Suprapubic skin (tissue), 4 donors: ENCODE data around the gene SIPA1L3. TPM values are rescaled to one million over a fixed set of nuclear protein-coding genes. Genes with fewer than 3 reads are reported as not detected.

ENCODE experiments used
- DNase-seq, 2 donors: peaks; one replicate each; pipeline ENCODE4 v3.0.0-alpha.2; 2019; ENCODE audit warnings: low spot score in 2 of 2
- H3K27ac ChIP-seq: fragments of 200-600 bp; sonication (generic); one replicate; pipeline ENCODE4 v1.5.1; 2019
- H3K27me3 ChIP-seq: fragments of 200-600 bp; sonication (generic); one replicate; pipeline ENCODE4 v1.5.1; 2019
- H3K36me3 ChIP-seq: fragments of 200-600 bp; sonication (generic); one replicate; pipeline ENCODE4 v1.5.1; 2019
- H3K4me1 ChIP-seq: fragments of 200-600 bp; sonication (generic); one replicate; pipeline ENCODE4 v1.5.1; 2019
- H3K4me3 ChIP-seq: fragments of 200-600 bp; sonication (generic); one replicate; pipeline ENCODE4 v1.5.1; 2019; ENCODE audit warnings: mild to moderate bottlenecking
- H3K9me3 ChIP-seq: fragments of 200-600 bp; sonication (generic); one replicate; pipeline ENCODE4 v1.5.1; 2019
- EP300 ChIP-seq: sonication (generic); formaldehyde crosslinking; IDR thresholded peaks from one replicate; pipeline ENCODE4 v1.6.1; 2017; ENCODE audit warnings: antibody characterized with exemption
- POLR2A ChIP-seq, 2 donors: fragments of 450-650 bp; IDR thresholded peaks; one replicate each; pipeline ENCODE4 v1.6.1; 2017; ENCODE audit warnings: antibody characterized with exemption in 2 of 2, mild to moderate bottlenecking in 2 of 2, moderate library complexity in 2 of 2
- POLR2AphosphoS5 ChIP-seq, 3 donors: sonication (generic); formaldehyde crosslinking; IDR thresholded peaks; one replicate each; pipeline ENCODE4 v1.6.1; 2017; ENCODE audit warnings: antibody characterized with exemption in 3 of 3
- WGBS: methylation state at CpG from one replicate; pipeline ENCODE4 v1.1.5; 2018; 5-methylcytosine and 5-hydroxymethylcytosine counted together
- total RNA-seq, 4 donors: library from RNA; depleted of rRNA; stranded (reverse); fragments of >200 nt; gene quantifications; one replicate each; pipeline ENCODE4 v1.1.0, GENCODE V29; 2016
- TF ChIP-seq, protein P1 (sequence below), 2 donors: fragments of 200-600 bp in 1 of 2; fragments of 450-650 bp in 1 of 2; sonication (generic) in 1 of 2; IDR thresholded peaks; one replicate each; pipeline ENCODE4 v1.5.1; 2016 to 2019; ENCODE audit warnings: antibody characterized with exemption in 2 of 2, mild to moderate bottlenecking in 1 of 2, moderate library complexity in 1 of 2

Gene SIPA1L3
- total RNA-seq, 4 donors from 2014 or later, result 52.6 to 92.1 (median 81.8) TPM

DNA sequence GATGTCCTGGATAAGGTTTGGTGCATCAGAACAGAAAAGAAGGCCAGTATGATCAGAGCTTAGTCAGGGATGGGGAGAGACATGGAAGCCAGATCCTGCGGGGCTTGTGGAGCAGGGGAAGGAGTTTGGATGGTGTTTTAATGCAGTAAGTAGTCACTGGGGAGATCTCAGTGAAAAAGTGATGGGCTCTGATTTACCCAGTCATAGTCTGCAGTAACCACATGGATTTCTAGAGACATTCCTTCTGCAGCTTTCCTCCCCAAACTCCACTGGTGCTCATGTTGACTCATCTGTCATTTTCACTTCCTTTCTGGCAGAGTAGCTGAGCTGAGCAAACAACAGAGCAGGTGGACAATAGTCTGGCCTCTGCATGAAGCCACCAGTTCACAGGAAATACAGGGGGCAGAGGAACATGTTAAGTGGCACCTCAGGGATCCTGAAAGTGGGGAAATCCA lies 172.9 kb downstream of the SIPA1L3 start:
- Histone ChIP-seq H3K4me3 (no peak overlapping the region), H3K9me3 (no peaks in the 10 kb centered on the region), H3K27me3 (no peaks in the 10 kb centered on the region), H3K4me1 (no peaks in the 10 kb centered on the region), H3K36me3 (peaks cover 28% of the 10 kb centered on the region), H3K27ac (no peak overlapping the region)
- TF ChIP-seq EP300 (no peak), POLR2AphosphoS5 (IDR thresholded peaks at IDR 0.05) (no peak), POLR2A (IDR thresholded peaks at IDR 0.05) (no peak)
- TF ChIP-seq, protein P1, sequence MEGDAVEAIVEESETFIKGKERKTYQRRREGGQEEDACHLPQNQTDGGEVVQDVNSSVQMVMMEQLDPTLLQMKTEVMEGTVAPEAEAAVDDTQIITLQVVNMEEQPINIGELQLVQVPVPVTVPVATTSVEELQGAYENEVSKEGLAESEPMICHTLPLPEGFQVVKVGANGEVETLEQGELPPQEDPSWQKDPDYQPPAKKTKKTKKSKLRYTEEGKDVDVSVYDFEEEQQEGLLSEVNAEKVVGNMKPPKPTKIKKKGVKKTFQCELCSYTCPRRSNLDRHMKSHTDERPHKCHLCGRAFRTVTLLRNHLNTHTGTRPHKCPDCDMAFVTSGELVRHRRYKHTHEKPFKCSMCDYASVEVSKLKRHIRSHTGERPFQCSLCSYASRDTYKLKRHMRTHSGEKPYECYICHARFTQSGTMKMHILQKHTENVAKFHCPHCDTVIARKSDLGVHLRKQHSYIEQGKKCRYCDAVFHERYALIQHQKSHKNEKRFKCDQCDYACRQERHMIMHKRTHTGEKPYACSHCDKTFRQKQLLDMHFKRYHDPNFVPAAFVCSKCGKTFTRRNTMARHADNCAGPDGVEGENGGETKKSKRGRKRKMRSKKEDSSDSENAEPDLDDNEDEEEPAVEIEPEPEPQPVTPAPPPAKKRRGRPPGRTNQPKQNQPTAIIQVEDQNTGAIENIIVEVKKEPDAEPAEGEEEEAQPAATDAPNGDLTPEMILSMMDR (IDR thresholded peaks at IDR 0.05), result no peak
- 68% methylated on average over 1 of the region's 1 CpG for WGBS
- DNase-seq, result no peak

DNA sequence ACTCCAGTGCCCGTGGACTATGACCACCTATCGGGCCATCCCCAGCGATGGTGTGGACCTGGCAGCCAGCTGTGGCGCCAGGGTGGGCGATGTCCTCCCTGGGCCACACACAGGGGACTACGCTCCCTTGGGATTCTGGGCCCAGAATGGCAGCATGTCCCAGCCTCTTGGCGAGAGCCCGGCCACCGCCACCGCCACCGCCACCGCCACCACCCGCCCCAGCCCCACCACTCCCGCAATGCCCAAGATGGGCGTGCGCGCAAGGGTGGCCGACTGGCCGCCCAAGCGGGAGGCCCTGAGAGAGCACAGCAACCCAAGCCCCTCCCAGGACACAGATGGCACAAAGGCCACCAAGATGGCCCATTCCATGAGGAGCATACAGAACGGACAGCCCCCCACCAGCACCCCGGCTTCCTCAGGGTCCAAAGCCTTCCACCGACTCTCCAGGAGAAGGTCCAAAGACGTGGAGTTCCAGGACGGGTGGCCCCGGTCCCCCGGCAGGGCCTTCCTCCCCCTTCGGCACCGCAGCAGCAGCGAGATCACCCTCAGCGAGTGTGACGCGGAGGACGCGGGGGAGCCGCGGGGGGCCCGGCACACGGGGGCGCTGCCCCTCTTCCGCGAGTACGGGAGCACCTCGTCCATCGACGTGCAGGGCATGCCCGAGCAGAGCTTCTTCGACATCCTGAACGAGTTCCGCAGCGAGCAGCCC lies 174.7 kb downstream of the SIPA1L3 start:
- TF ChIP-seq EP300 (no peak), POLR2A (IDR thresholded peaks at IDR 0.05) (no peak), POLR2AphosphoS5 (IDR thresholded peaks at IDR 0.05) (no peak)
- TF ChIP-seq, protein P1 (IDR thresholded peaks at IDR 0.05), result no peak
- Histone ChIP-seq H3K27me3 (no peaks in the 10 kb centered on the region), H3K36me3 (peaks cover 30% of the 10 kb centered on the region), H3K4me3 (no peak overlapping the region), H3K27ac (no peak overlapping the region), H3K4me1 (no peaks in the 10 kb centered on the region), H3K9me3 (no peaks in the 10 kb centered on the region)
- WGBS, result 100% methylated on average over 3 of the region's 51 CpGs
- DNase-seq, result no peak

DNA sequence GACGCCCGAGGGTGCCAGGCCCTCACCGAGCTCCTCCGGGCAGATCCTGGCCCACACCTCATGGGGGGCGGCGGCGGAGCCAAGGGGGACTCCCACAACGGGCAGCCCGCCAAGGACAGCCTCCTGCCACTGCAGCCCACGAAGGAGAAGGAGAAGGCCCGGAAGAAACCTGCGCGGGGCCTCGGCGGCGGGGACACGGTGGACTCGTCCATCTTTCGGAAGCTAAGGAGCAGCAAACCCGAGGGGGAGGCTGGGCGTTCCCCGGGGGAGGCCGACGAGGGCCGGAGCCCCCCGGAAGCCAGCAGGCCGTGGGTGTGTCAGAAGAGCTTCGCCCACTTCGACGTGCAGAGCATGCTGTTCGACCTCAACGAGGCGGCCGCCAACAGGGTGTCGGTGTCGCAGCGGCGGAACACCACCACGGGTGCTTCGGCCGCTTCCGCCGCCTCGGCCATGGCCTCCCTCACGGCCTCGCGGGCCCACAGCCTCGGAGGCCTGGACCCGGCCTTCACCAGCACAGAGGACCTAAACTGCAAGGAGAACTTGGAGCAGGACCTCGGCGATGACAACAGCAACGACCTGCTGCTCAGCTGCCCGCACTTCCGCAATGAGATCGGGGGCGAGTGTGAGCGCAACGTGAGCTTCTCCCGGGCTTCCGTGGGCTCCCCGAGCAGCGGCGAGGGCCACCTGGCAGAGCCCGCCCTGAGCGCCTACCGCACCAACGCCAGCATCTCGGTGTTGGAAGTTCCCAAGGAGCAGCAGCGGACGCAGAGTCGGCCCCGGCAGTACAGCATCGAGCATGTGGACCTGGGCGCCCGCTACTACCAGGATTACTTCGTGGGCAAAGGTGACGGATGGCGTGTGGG lies 175.5 kb downstream of the SIPA1L3 start:
- Histone ChIP-seq H3K4me1 (no peaks in the 10 kb centered on the region), H3K4me3 (no peak overlapping the region), H3K9me3 (no peaks in the 10 kb centered on the region), H3K36me3 (peaks cover 30% of the 10 kb centered on the region), H3K27me3 (no peaks in the 10 kb centered on the region), H3K27ac (no peak overlapping the region)
- 95% methylated on average over 26 of the region's 78 CpGs for WGBS
- TF ChIP-seq POLR2A (IDR thresholded peaks at IDR 0.05), result no peak
- no peak for TF ChIP-seq EP300
- TF ChIP-seq, protein P1 (IDR thresholded peaks at IDR 0.05), result no peak
- no peak for TF ChIP-seq POLR2AphosphoS5 (IDR thresholded peaks at IDR 0.05)
- no peak for DNase-seq

DNA sequence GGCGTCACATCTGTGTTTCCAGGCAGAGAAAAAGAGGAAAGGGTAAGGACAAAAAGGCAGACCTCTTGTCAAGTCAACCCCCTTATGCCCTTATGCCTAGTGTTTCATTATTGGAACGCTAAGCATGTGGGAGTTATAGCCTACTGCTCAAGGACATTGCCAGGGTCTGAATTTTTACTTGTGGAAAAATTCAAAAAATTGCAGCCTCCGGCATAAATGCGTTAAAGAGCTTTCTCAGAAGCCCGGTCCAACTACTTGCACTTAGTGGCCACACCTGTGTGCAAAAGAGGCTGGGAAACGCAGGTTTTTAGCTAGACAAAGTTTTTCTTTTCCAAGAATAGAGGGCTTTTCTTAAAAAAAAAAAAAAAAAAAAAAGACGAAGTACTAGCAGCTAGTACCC lies 177.2 kb downstream of the SIPA1L3 start:
- no peak overlapping the region for H3K4me3 ChIP-seq
- 86% methylated on average over 7 of the region's 7 CpGs for WGBS
- DNase-seq, result no peak
- no peaks in the 10 kb centered on the region for H3K9me3 ChIP-seq
- peaks cover 41% of the 10 kb centered on the region for H3K36me3 ChIP-seq
- TF ChIP-seq POLR2AphosphoS5 (IDR thresholded peaks at IDR 0.05), result no peak
- TF ChIP-seq, protein P1 (IDR thresholded peaks at IDR 0.05), result no peak
- no peak for TF ChIP-seq EP300
- TF ChIP-seq POLR2A (IDR thresholded peaks at IDR 0.05), result no peak
- no peak overlapping the region for H3K27ac ChIP-seq
- no peaks in the 10 kb centered on the region for H3K27me3 ChIP-seq
- no peaks in the 10 kb centered on the region for H3K4me1 ChIP-seq

DNA sequence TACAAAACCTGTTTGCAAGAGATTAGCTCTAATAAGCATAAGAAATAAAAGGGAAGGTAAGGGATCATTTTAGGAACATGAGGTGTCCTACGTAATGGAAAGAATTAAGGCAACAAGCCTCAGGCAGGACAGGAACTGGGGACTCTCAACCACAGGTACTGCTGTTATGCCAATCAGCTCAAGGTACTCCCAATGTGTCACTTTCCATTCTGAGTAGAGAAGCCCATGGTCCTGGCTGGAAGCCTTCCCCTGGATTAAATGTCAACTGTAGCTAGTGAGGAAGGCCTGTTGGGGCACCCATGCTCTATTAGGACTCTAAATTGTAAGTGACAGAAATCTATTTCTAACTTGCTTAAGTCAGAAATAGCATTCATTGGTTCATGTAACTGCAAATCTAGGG lies 182.4 kb downstream of the SIPA1L3 start:
- no peaks in the 10 kb centered on the region for H3K4me1 ChIP-seq
- TF ChIP-seq, protein P1 (IDR thresholded peaks at IDR 0.05), result no peak
- TF ChIP-seq POLR2AphosphoS5 (IDR thresholded peaks at IDR 0.05), result no peak
- TF ChIP-seq POLR2A (IDR thresholded peaks at IDR 0.05), result no peak
- TF ChIP-seq EP300, result no peak
- 81% methylated on average over 1 of the region's 1 CpG for WGBS
- no peak overlapping the region for H3K4me3 ChIP-seq
- peaks cover 24% of the 10 kb centered on the region for H3K36me3 ChIP-seq
- no peaks in the 10 kb centered on the region for H3K9me3 ChIP-seq
- no peak for DNase-seq
- H3K27ac ChIP-seq, result no peak overlapping the region
- H3K27me3 ChIP-seq, result no peaks in the 10 kb centered on the region
